ENCODE data around the gene SKI. TPM values are rescaled to one million over a fixed set of nuclear protein-coding genes. Genes with fewer than 3 reads are reported as not detected.

The SKI gene
- total and polyA plus RNA-seq, 9 of the 15 experiments (the other 6 are each of a cell fraction or from before 2014, with no cell fraction given) = 0.10 to 60.5 (median 4.6) TPM

- TF ChIP-seq E2F6 (IDR thresholded peaks at IDR 0.05; ENCODE audit: borderline replicate concordance in 1 of 2, extremely low read depth in 1 of 2, insufficient read depth in 1 of 2, insufficient read length in 1 of 2, low read depth in 1 of 2, low read length in 1 of 2, poor library complexity in 1 of 2, severe bottlenecking in 1 of 2) (no peak), ZNF140 (CRISPR knock-in tag; IDR thresholded peaks at IDR 0.05) (no peak), HBP1 (CRISPR knock-in tag; IDR thresholded peaks at IDR 0.05) (no peak)
These were observed 41.2 kb upstream of the SKI start (continued) for GRCh38 chr1:2186901-2187300.

GRCh38 chr1:2187619-2188018 is 40.5 kb upstream of the SKI start:
- Histone ChIP-seq H3K36me3 (ENCODE audit: control insufficient read depth, insufficient read depth, low read length) (peaks cover 22% of the 10 kb centered on the region), H3K4me1 (replicated peaks in 1 of 2; ENCODE audit: control insufficient read depth in 2 of 2, insufficient read depth in 2 of 2, low read length in 2 of 2) (peaks cover 21 to 70% of the 10 kb centered on the region in 2 experiments), H4K20me1 (replicated peaks; ENCODE audit: control insufficient read depth, insufficient read depth, low read length) (no peaks in the 10 kb centered on the region), H3K9ac (ENCODE audit: insufficient read depth in 1 of 2, low read depth in 2 of 2, low read length in 2 of 2) (peak overlapping the region in 1 of 2 experiments; percentile 41; a peak in 2 of 4 replicates), H3K9me3 (replicated peaks; ENCODE audit: control insufficient read depth, insufficient read depth, low read depth, low read length) (no peaks in the 10 kb centered on the region), H3K27ac (ENCODE audit: extremely low read depth, low read depth, low read length) (no peak overlapping the region), H3K9me1 (ENCODE audit: control insufficient read depth, insufficient read depth, low read length) (no peaks in the 10 kb centered on the region), H3K4me3 (no peak overlapping the region), H2AFZ (ENCODE audit: low read depth, low read length) (no peak overlapping the region), H3K79me2 (ENCODE audit: control insufficient read depth, insufficient read depth, low read length) (peaks cover 23% of the 10 kb centered on the region), H3K4me2 (ENCODE audit: insufficient read depth, low read length) (no peak overlapping the region), H3K27me3 (ENCODE audit: control insufficient read depth in 2 of 2, insufficient read depth in 2 of 2, low read length in 2 of 2) (no peaks in the 10 kb centered on the region)
- 79% methylated on average over 13 of the region's 13 CpGs for whole genome bisulfite sequencing (ENCODE audit: insufficient coverage, low coverage, missing lambda C conversion rate)
- intact Hi-C loops (cut with micrococcal nuclease) (no loop called here), in situ Hi-C loops (cut with MboI) (loop anchor here (25.0 kb wide), 1 partner anchor 350 kb away; the partner anchor contains the start of genes HES5 and PANK4)
- no TSS peak for BruUV-seq (replicated peaks)
- DNase-seq (ENCODE audit: extremely low read depth in 1 of 4, low spot score in 3 of 4) = no peak
- no peak for ATAC-seq
- TF ChIP-seq MAFK (IDR thresholded peaks at IDR 0.05; ENCODE audit: low read length) (no peak), XRCC4 (IDR thresholded peaks at IDR 0.05; ENCODE audit: extremely low read depth, insufficient read depth, insufficient read length) (no peak), HMGN3 (IDR thresholded peaks at IDR 0.05; ENCODE audit: borderline replicate concordance, extremely low read depth, insufficient read length, low read depth, low read length) (peak; percentile 26), POLR2G (IDR thresholded peaks at IDR 0.05; ENCODE audit: low read depth, low read length) (peak; percentile 52)
- CTCF ChIA-PET (ENCODE audit: low intra/inter-chr PET ratio) = no interaction called here
- POLR2A ChIA-PET = interaction anchor here (0.6 to 1.6 kb wide), 2 partner anchors 13 to 264 kb away, joined by 3 to 8 read pairs; no protein-coding TSS in a partner anchor
- FAIRE-seq = no peak

Measured in K562 (cell line).